GM21619 (cell line): Measurements from ENCODE around the gene FRMD4A.
"Not testable (repeated sequence)": the region's sequence is repeated elsewhere in the genome, so short reads cannot be mapped to it uniquely, and the experiment has no call there.

Experiments
- ATAC-seq: cut with Tn5 transposase; IDR thresholded peaks from one replicate; pipeline ENCODE4 v1.9.1; 2021; ENCODE audit not compliant: unreplicated experiment

FRMD4A gene

DNA sequence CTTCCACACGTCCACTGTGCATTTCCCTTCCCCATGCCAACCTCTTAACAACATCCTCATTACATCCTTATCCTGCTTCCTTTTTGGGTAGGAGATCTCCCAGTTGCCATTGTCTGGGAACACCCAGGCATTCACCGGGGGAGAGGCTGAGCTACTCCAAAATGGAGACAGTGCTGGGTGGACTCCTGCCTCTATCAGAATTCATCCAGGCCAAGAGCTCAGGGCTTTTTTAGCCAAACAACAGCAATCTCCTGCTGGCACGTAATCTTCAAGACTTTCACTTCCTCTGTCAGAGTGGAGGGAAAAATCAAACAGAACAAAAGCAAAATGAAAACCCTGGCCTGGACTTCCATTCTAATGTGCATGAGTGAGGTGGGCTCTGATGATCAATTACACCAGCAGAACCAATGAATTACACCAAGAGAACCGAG lies 499.0 kb downstream of the FRMD4A start:
- ATAC-seq = no peak

- no peak for ATAC-seq
These were observed 500.3 kb downstream of the FRMD4A start for GRCh38 chr10:13830385-13830784.

DNA sequence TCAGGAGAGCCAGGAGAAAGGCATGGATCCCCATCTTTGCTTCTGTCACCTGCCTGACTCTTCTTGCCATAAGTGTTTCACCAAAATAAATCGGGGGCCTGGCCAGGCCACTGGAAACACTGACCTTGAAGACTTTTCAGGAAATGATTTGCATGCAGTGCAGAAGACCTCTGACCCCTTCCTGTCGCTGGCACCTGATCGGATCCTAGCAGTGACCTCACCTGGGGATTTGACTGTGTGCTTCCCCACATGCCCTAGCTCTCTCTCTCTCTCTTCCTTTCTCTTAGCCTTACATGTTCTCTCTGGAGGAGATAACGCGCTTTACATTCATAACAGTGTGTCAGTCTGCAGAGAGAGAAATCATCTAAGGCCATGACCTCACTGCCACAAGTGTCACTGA lies 500.9 kb downstream of the FRMD4A start:
- ATAC-seq = no peak

- not testable (repeated sequence) for ATAC-seq
These were observed 502.4 kb downstream of the FRMD4A start for GRCh38 chr10:13828284-13828683.

DNA sequence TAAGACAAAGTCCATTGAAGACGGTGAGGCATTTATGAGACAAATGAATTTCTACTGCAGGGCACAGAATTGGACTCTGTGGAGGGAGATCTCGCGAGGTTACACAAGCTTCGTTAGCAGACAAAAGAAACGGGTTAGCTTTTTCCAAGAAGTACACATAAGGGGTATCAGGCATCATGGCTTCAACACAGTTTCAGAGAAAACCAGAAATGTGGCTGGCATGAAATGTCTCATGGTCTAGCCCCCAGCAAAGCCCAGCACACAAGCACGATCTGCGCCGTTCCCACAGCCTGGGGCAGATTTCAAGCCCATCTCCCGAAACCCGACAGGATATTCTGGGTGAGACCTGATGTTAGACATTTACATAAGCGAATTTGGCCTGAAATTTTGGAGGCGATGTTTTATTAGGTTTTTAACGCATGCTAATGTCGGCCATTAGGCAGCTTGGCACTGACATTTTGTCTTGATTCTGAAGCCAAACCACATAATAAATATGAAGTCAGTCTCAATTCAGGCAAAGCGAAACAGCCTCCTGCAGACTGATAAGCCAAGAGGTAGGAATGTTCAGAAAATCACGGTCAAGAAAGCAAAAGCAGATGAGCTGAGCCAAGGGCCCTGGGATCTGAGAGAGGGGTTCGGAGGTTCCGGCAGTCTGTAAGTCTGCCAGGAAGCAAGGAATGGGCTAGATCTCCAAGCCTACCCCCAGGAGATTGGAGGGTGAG lies 503.5 kb downstream of the FRMD4A start:
- ATAC-seq = no peak

GRCh38 chr10:13823709-13824405 lies 506.9 kb downstream of the FRMD4A start:
- ATAC-seq = no peak

GRCh38 chr10:13823096-13823708 lies 507.5 kb downstream of the FRMD4A start:
- no peak for ATAC-seq

GRCh38 chr10:13822490-13822889 lies 508.2 kb downstream of the FRMD4A start:
- no peak for ATAC-seq

DNA sequence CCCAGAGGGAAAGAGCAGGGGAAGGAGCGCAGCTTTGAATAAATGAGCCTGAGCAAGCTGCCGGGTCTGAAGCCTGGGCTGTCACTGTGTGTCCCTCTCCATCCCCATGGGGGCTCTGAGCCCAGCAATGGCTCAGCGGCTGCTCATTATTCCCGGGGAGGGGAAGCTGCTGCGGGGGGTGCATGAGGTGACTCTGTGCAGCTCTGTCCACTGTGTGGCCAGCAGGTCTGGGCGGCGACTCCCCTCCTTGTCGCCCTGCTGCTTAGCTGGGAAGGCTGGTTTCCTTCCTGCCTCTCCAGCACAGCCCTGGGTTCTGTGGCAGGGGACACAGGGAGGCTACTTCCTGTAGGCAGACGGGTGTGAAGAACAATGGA lies 509.8 kb downstream of the FRMD4A start:
- no peak for ATAC-seq

- no peak for ATAC-seq
These were observed 510.4 kb downstream of the FRMD4A start for GRCh38 chr10:13820119-13820963.

DNA sequence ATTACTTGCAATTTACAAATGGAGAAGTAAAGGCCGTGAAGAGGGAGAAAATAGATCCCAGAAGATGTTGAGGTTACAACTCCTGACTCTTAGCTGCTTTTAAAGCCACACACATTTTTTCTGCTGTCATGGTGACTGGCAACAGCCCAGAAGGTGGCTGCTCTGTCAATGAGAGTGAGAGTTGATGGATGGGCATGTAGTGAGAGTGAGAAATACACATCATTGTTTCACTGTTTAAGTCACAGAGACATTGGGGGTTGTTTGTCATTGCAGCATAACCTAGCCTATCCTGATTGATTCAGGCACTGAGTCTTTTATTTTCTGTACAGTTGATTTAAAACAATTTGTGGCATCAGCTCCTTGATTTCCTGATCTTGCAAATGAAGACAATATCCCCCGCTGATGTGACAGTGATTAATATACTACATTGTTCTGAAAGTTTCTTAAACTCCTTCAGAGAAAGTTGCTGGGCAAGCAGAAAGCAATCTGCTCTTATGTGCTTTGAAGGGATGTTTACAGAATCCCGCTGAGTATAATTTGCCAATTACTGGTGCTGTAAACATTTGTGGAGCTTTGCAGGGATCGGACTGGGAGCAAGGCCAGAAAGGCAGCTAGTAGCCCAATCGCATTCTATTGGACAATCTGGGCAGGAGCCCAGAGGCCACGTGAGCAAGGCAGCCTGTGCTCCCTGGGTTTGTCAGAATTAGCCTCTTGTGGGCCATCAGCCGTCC lies 514.4 kb downstream of the FRMD4A start:
- no peak for ATAC-seq

GRCh38 chr10:13815756-13816155 lies 515.0 kb downstream of the FRMD4A start:
- ATAC-seq = no peak

DNA sequence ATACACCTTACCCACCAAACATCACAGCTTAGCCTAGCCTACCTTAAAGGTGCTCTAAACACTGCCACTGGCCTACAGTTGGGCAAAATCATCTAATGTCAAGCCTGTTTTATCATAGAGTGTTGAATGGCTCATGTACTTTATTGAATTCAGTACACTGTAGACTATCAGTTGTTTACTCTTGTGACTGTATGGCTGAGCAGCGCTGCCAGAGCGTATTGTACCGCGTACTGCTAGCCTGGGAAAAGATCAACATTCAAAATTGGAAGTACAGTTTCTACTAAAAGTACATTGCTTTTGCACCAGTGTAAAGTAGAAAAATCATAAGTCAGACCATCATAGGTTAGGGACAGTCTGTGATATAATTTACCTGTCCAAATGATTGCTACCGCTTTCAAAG lies 517.2 kb downstream of the FRMD4A start:
- no peak for ATAC-seq

DNA sequence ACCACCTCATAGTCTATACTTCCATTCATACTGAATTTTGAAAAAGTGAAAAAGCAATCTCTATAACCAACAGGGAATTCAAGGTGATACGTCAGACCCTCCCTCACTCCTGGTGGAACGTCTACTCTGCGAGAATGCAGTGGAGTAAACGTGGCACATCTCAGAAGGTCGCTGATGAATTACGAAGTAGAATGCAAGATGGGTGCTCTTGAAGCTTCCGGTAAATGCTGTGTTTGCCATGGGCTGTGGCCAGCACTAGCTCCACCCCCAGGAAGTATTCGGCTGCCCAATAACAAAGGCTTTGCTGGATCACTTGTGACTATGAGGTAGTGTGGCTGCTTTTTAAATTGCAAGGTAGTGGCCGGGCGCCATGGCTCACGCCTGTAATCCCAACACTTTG lies 517.9 kb downstream of the FRMD4A start:
- no peak for ATAC-seq

DNA sequence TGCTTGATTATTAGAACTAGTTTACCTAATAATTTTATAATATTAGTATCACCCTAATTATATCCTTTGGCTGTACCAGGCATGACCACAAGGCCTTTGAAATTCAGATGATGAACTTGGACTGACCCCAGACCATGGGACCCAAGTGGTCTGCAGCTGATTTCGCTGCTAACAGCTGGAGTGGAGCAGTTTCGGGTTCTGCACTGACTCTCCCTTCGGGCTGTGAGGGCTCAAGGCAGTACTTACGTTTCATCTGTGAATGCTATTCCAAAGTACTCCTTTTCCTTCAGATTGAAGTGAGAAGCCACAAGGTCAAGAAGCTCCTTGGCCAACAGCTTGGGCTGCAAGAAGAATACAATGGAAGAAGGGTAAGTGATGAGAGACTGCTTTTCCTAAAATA lies 520.2 kb downstream of the FRMD4A start:
- no peak for ATAC-seq

DNA sequence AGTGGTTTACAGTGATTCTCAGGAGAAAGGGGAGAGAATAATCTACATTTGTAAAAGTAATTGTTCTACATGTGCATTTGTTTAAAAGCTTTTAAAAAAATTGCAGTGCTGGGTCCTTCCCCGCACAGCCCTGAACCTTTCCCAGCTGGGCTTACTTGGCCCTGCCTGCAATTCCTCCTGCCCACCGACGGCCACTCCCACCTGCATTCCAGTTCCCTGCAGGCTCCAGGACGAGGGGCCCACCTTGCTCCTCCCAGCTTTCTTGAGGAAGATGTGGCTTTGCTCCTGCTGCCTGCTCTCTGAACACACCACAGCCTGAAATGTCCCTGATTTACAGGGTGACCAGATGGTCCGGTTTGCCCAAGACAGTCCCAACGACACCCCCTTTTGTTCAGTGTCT lies 521.3 kb downstream of the FRMD4A start:
- no peak for ATAC-seq

DNA sequence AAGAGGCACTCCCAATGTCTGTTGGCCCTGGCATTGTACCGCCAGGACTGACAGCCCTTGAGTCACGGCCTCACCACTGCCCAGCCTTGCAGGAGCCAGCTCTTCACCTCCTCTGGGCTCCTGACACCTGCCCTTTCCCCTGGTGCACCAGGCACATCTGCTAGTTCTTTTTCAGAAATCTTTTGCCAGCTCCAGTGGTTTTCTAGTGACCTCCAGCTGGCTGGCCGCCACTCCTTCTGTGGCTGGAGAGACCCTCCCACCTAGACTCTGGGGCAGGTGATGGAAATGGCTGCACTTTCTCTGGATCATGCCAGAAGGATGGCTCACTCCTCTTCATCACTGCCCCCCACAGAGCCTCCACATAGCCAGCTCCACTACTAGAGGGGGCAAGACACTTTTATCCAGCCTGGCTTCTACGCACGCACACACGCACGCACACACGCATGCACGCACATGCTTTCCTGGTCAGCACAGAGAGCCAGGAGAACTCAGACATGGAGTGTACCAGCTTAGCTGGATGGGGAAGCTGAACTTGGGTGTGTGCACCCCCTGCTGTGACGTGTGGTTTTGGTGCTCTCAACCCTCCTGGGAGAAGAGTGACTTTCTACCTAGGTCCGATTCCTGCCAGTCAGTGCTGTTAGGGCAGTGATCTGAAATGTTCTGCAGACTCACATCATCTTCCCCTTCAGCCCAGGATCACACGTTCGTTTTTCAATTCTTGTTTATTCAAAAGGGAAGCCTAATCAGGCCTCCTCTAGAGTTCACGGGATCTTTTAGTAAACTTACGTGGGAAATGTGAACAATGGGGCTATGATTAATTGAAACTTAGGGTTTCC lies 522.0 kb downstream of the FRMD4A start:
- no peak for ATAC-seq

DNA sequence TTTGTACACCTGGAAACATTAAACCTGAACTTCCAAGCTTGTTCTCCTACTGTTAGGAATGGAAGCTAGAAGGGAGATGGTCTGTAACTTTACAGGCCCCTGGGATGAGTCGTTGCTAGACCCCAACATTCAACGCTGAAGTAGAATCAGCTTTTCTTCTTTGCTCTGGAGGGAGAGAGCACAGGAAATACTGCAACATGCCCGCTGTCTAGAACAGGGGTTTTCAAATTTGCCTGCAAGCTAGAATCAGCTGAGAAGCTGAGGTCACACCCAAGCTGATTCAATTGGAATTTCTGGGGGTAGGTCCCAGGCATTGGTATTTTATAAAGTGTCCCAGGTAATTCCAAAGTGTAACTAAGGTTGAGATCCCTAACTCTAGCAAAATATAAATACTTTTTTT lies 524.3 kb downstream of the FRMD4A start:
- no peak for ATAC-seq

GRCh38 chr10:13803566-13804554 lies 526.9 kb downstream of the FRMD4A start:
- no peak for ATAC-seq
